Rectal smooth muscle tissue (tissue), 1 donor: ENCODE measurements around the gene PDZD2.

Source experiments
- H3K27ac ChIP-seq: one replicate; pipeline ENCODE4 v1.7.0; 2013; ENCODE audit warnings: low read depth, low read length, inconsistent platforms
- H3K27me3 ChIP-seq: one replicate; pipeline ENCODE4 v1.7.0; 2013; ENCODE audit warnings: low read length; ENCODE audit not compliant: control insufficient read depth, insufficient read depth
- H3K36me3 ChIP-seq: one replicate; pipeline ENCODE4 v1.7.0; 2013; ENCODE audit warnings: low read length; ENCODE audit not compliant: control insufficient read depth, insufficient read depth
- H3K4me1 ChIP-seq: one replicate; pipeline ENCODE4 v1.7.0; 2013; ENCODE audit warnings: low read length; ENCODE audit not compliant: control insufficient read depth, insufficient read depth
- H3K4me3 ChIP-seq: one replicate; pipeline ENCODE4 v1.7.0; 2013; ENCODE audit warnings: low read length
- H3K9ac ChIP-seq: one replicate; pipeline ENCODE4 v1.7.0; 2013; ENCODE audit warnings: low read length

The PDZD2 gene

DNA sequence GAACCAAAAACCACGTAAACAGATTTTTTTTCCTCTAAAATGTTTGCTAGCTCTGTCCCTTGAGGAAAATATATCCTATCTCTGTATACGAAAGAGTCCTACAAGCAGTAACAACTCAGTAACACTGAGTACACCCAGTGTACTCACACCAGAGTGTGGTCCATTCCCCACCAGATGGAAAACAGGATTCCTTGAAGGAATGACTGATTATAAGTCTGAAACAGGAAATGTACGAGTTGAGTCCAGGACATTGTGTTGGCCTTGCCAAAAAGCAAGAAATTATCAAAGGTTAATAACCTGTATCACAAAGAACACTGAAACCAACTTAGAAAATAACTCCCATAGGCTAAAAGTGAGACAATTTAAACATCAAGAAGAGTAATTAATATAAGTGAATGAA is 514.8 kb downstream of the PDZD2 start:
- Histone ChIP-seq H3K4me1 (peaks cover 8% of the 10 kb centered on the region), H3K36me3 (no peaks in the 10 kb centered on the region), H3K9ac (no peak overlapping the region), H3K4me3 (no peak overlapping the region), H3K27me3 (no peaks in the 10 kb centered on the region), H3K27ac (no peak overlapping the region)

DNA sequence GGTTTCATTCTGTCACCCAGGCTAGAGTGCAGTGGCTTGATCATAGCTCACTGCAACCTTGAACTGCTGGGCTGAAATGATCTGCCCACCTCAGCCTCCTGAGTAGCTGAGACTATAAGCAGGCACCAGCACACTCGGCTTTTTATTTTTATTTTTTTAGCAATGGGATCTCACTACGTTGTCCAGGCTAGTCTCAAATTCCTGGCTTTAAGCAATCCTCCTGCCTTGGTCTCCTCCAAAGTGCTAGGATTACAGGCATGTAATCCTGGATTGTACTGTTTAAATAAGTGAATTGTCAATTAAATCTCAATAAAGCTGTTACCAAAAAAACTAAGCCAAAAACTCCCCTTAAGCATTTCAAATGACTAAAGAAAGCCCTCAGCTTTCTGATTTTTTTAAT is 516.3 kb downstream of the PDZD2 start:
- no peak overlapping the region for H3K9ac ChIP-seq
- H3K27ac ChIP-seq: no peak overlapping the region
- peaks cover 6% of the 10 kb centered on the region for H3K4me1 ChIP-seq
- no peaks in the 10 kb centered on the region for H3K36me3 ChIP-seq
- H3K4me3 ChIP-seq: no peak overlapping the region
- no peaks in the 10 kb centered on the region for H3K27me3 ChIP-seq

DNA sequence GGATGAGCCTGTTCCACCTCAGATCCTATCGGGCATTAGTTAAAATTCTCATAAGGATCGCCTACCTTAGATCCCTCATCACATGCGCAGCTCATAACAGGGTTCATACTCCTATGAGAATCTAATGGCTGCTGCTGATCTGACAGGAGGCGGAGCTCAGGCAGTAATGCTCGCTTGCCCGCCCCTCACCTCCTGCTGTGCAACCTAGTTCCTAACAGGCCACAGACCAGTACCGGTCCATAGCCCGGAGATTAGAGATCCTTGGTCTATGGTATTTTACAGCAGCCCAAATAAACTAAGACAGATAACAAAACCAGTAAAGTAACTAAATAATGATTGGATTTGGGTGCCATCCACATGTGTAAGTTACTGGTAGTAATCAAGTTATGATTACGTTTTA is 517.7 kb downstream of the PDZD2 start:
- Histone ChIP-seq H3K27me3 (no peaks in the 10 kb centered on the region), H3K9ac (no peak overlapping the region), H3K36me3 (no peaks in the 10 kb centered on the region), H3K27ac (no peak overlapping the region), H3K4me1 (peaks cover 6% of the 10 kb centered on the region), H3K4me3 (no peak overlapping the region)

DNA sequence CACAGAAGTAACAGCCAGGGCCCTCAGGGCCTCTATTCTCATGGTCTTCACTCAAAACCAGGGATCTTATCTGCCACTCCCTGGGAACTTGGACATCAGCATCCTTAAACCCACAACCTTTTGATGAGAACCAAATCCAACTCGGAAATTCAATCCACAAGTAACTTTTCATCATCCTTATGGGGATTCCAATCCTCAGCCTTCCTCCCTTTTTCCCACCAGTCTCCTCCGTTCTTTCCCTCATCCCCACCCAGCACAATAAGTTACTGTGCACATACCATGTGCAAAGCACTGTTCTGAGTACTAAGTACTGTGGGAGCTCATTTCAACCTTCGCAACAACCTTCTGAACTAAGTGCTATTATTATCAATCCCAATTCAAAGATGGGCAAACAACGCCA is 518.1 kb downstream of the PDZD2 start:
- H3K9ac ChIP-seq: no peak overlapping the region
- H3K4me1 ChIP-seq: peaks cover 6% of the 10 kb centered on the region
- no peak overlapping the region for H3K27ac ChIP-seq

GRCh38 chr5:32158679-32158975 is 519.7 kb downstream of the PDZD2 start:
- no peak overlapping the region for H3K27ac ChIP-seq
- H3K27me3 ChIP-seq: no peaks in the 10 kb centered on the region
- no peak overlapping the region for H3K9ac ChIP-seq
- H3K36me3 ChIP-seq: no peaks in the 10 kb centered on the region
- no peak overlapping the region for H3K4me3 ChIP-seq
- peaks cover 5% of the 10 kb centered on the region for H3K4me1 ChIP-seq

More for the DNA sequence above, 518.1 kb downstream of the PDZD2 start:
- Histone ChIP-seq H3K27me3 (no peaks in the 10 kb centered on the region), H3K4me3 (no peak overlapping the region), H3K36me3 (no peaks in the 10 kb centered on the region)

DNA sequence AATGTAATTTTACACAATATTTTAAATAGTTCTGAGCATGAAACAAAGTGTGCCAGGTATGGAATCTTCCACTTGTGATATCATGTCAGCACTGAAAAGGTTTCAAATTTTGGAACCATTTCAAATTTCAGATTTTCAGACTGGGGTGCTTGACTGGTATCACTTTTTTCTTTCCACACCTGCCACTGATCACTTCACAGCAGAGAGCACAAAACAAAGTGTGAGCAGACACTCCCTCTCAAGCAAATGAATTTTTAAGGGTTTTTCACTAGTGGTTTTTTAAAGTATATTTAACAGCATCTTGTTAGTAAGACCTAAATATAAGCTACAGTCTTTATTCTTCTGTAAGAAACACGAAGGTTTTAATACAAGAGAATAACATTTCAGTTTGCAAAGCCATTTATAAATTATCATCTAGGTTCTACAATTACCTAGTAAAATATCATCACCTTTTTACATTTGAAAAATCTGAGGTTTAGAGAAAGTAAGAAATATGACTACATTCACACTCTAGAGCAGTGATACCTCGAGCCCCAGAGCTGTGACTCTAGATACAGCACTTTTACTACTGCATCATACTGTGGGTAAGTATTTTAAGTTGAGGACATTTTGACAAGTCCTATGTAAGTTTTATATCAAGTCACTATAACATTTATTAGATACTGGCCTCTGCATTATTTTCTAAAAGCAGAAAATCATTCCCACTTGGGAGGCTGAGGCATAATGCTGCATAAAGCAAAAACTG is 520.6 kb downstream of the PDZD2 start:
- Histone ChIP-seq H3K9ac (no peak overlapping the region), H3K4me1 (no peaks in the 10 kb centered on the region), H3K27me3 (no peaks in the 10 kb centered on the region), H3K36me3 (no peaks in the 10 kb centered on the region), H3K4me3 (no peak overlapping the region), H3K27ac (no peak overlapping the region)

- Histone ChIP-seq H3K4me1 (peaks cover 3% of the 10 kb centered on the region), H3K9ac (no peak overlapping the region), H3K27ac (no peak overlapping the region), H3K36me3 (no peaks in the 10 kb centered on the region), H3K27me3 (no peaks in the 10 kb centered on the region), H3K4me3 (no peak overlapping the region)
Observed at GRCh38 chr5:32160228-32160627, 521.3 kb downstream of the PDZD2 start.
